SK-N-SH (cell line): ENCODE data around the gene VWF. TPM values are rescaled to one million over a fixed set of nuclear protein-coding genes. Genes with fewer than 3 reads are reported as not detected.

Experiments used
- CTCF ChIA-PET: fragments of 300-600, 350-600 bp; formaldehyde crosslinking; extraction: SDS; loops from one replicate; lab custom pipeline; 2021; lab: Yijun Ruan, JAX
- POLR2A ChIA-PET: fragments of 350-600 bp; sonication (Branson Sonifier 250); formaldehyde crosslinking; extraction: SDS; loops from one replicate; lab custom pipeline; 2020; ENCODE audit warnings: antibody characterized with exemption, inconsistent platforms; lab: Yijun Ruan, JAX
- DNase-seq: peaks from one replicate; pipeline ENCODE4 v3.0.0; 2012
- H2AFZ ChIP-seq: fragments of 200-600 bp; sonication (generic); 2 replicates; pipeline ENCODE4 v1.8.1; 2016; ENCODE audit warnings: antibody characterized with exemption, mild to moderate bottlenecking, low read depth
- H3F3A ChIP-seq: fragments of 200-600 bp; sonication (generic); replicated peaks from 2 replicates; pipeline ENCODE3; 2016; ENCODE audit warnings: antibody characterized with exemption, mild to moderate bottlenecking; ENCODE audit not compliant: insufficient read depth
- H3K27ac ChIP-seq, 2 experiments: fragments of 200-500 bp in 1 of 2; fragments of 200-600 bp in 1 of 2; sonication (Bioruptor generic) in 1 of 2; sonication (generic), shearing (Covaris generic) in 1 of 2; 2 replicates each; pipeline versions ENCODE4 v1.5.1 to v1.6.1; 2014 to 2016; ENCODE audit warnings: low read depth in 2 of 2, inconsistent platforms in 1 of 2, low read length in 1 of 2, mild to moderate bottlenecking in 1 of 2, mixed read lengths in 1 of 2
- H3K27me3 ChIP-seq: fragments of 200-600 bp; sonication (generic), shearing (Covaris generic); 2 replicates; pipeline ENCODE4 v1.6.1; 2016; ENCODE audit warnings: mixed run types; ENCODE audit not compliant: insufficient read depth
- H3K36me3 ChIP-seq, 2 experiments: fragments of 200-500 bp in 1 of 2; fragments of 200-600 bp in 1 of 2; sonication (Bioruptor generic) in 1 of 2; sonication (generic) in 1 of 2; replicated peaks in 1 of 2; 2 replicates each; pipeline versions ENCODE3 to v1.5.1; 2014 to 2016; ENCODE audit warnings: low read length in 1 of 2, mild to moderate bottlenecking in 1 of 2; ENCODE audit not compliant: insufficient read depth in 2 of 2, control insufficient read depth in 1 of 2
- H3K4me1 ChIP-seq, 2 experiments: fragments of 200-500 bp in 1 of 2; fragments of 200-600 bp in 1 of 2; sonication (Bioruptor generic) in 1 of 2; sonication (generic), shearing (Covaris generic) in 1 of 2; 2 replicates each; pipeline versions ENCODE4 v1.5.1 to v1.6.1; 2014 to 2016; ENCODE audit warnings: low read depth in 1 of 2, low read length in 1 of 2, mixed run types in 1 of 2; ENCODE audit not compliant: insufficient read depth in 2 of 2, control insufficient read depth in 1 of 2
- H3K4me2 ChIP-seq: fragments of 200-600 bp; sonication (generic), shearing (Covaris generic); 2 replicates; pipeline ENCODE4 v1.6.1; 2017; ENCODE audit warnings: mixed run types
- H3K4me3 ChIP-seq, 2 experiments: fragments of 200-500 bp in 1 of 2; fragments of 200-600 bp in 1 of 2; sonication (Bioruptor generic) in 1 of 2; sonication (generic), shearing (Covaris generic) in 1 of 2; 2 replicates each; pipeline versions ENCODE4 v1.5.1 to v1.8.1; 2014 to 2016; ENCODE audit warnings: low read depth in 2 of 2, inconsistent platforms in 1 of 2, low read length in 1 of 2, mild to moderate bottlenecking in 1 of 2, mixed read lengths in 1 of 2, moderate library complexity in 1 of 2
- H3K79me2 ChIP-seq: fragments of 200-600 bp; sonication (generic); 2 replicates; pipeline ENCODE4 v1.8.1; 2017; ENCODE audit warnings: mild to moderate bottlenecking; ENCODE audit not compliant: insufficient read depth
- H3K9ac ChIP-seq: fragments of 200-600 bp; sonication (generic); 2 replicates; pipeline ENCODE4 v1.6.1; 2017; ENCODE audit warnings: mixed run types
- H3K9me2 ChIP-seq: fragments of 200-600 bp; sonication (generic); 2 replicates; pipeline ENCODE4 v1.6.1; 2017; ENCODE audit warnings: mixed run types
- H3K9me3 ChIP-seq: fragments of 200-600 bp; sonication (generic); 2 replicates; pipeline ENCODE4 v1.6.1; 2017; ENCODE audit warnings: mixed run types, mild to moderate bottlenecking, moderate library complexity
- H4K20me1 ChIP-seq: fragments of 200-600 bp; sonication (generic); 2 replicates; pipeline ENCODE4 v1.6.1; 2017; ENCODE audit warnings: mild to moderate bottlenecking, mixed run types; ENCODE audit not compliant: insufficient read depth
- CTCF ChIP-seq: fragments of 200-600 bp; sonication (generic); IDR thresholded peaks from 2 replicates; pipeline ENCODE4 v1.6.1; 2017; ENCODE audit warnings: antibody characterized with exemption, mild to moderate bottlenecking, moderate library complexity
- EP300 ChIP-seq, 2 experiments: IDR thresholded peaks; 2 replicates each; pipeline versions ENCODE4 v1.4.0 to v1.6.1; 2012; ENCODE audit warnings: borderline replicate concordance in 1 of 2, low read depth in 1 of 2, low read length in 1 of 2
- EZH2phosphoT487 ChIP-seq: fragments of 200-600 bp; sonication (generic); IDR thresholded peaks from 2 replicates; pipeline ENCODE4 v1.6.1; 2017; ENCODE audit warnings: low read depth, mixed run types, mild to moderate bottlenecking, antibody characterized with exemption, moderate library complexity, borderline replicate concordance
- FOSL2 ChIP-seq: IDR thresholded peaks from 2 replicates; pipeline ENCODE4 v1.4.0; 2012; ENCODE audit warnings: low read depth, mild to moderate bottlenecking, moderate library complexity, borderline replicate concordance
- FOXJ3 ChIP-seq: sonication (generic); formaldehyde crosslinking; IDR thresholded peaks from 2 replicates; pipeline ENCODE4 v1.5.1; 2020; ENCODE audit warnings: mild to moderate bottlenecking, missing genetic modification reagents
- FOXM1 ChIP-seq: IDR thresholded peaks from 2 replicates; pipeline ENCODE4 v1.4.0; 2012; ENCODE audit warnings: low read depth, mild to moderate bottlenecking
- JUND ChIP-seq: IDR thresholded peaks from 2 replicates; pipeline ENCODE4 v1.4.0; 2012
- MAX ChIP-seq: IDR thresholded peaks from 2 replicates; pipeline ENCODE4 v1.4.0; 2012; ENCODE audit warnings: low read depth
- MEF2A ChIP-seq: IDR thresholded peaks from 2 replicates; pipeline ENCODE4 v1.4.0; 2012; ENCODE audit warnings: low read depth, borderline replicate concordance
- MXI1 ChIP-seq: IDR thresholded peaks from 2 replicates; pipeline ENCODE4 v1.6.1; 2012; ENCODE audit warnings: mild to moderate bottlenecking, low read depth, low read length, improper control_type of control experiment
- RAD21 ChIP-seq: IDR thresholded peaks from 2 replicates; pipeline ENCODE4 v1.6.1; 2012; ENCODE audit warnings: mild to moderate bottlenecking, low read length
- RCOR1 ChIP-seq: fragments of 150-350 bp; IDR thresholded peaks from 2 replicates; pipeline ENCODE4 v1.6.1; 2017; ENCODE audit warnings: antibody characterized with exemption, low read length
- SMC3 ChIP-seq: IDR thresholded peaks from 2 replicates; pipeline ENCODE4 v1.6.1; 2012; ENCODE audit warnings: low read depth, low read length, improper control_type of control experiment
- TCF12 ChIP-seq: IDR thresholded peaks from 2 replicates; pipeline ENCODE4 v1.4.0; 2012
- USF1 ChIP-seq: IDR thresholded peaks from 2 replicates; pipeline ENCODE4 v1.4.0; 2012; ENCODE audit warnings: low read depth, borderline replicate concordance
- WGBS: methylation state at CpG from one replicate; pipeline ENCODE4 v1.1.6; 2017; ENCODE audit warnings: low lambda C conversion rate; 5-methylcytosine and 5-hydroxymethylcytosine counted together
- polyA plus RNA-seq, 3 experiments: library from polyadenylated mRNA; depleted of rRNA; stranded (reverse); fragments of >200 nt; gene quantifications; 2 replicates each; pipeline ENCODE4 v1.2.3, GENCODE V29; 2012

VWF gene
- polyA plus RNA-seq, 1 of the 3 experiments (the other 2 are of a cell fraction): 0.12 TPM

GRCh38 chr12:6038160-6038559, 86.3 kb downstream of the VWF start:
- POLR2A ChIA-PET: no interaction called here
- Histone ChIP-seq H3K27ac (no peak overlapping the region), H3K9me2 (no peaks in the 10 kb centered on the region), H3K4me3 (peak overlapping the region in 1 of 2 experiments; percentile 53; a peak in 1 of 4 replicates), H3K4me1 (peaks cover 0 to 5% of the 10 kb centered on the region in 2 experiments; a peak in 1 of 4 replicates), H3K36me3 (no peaks in the 10 kb centered on the region), H3K9me3 (no peaks in the 10 kb centered on the region), H4K20me1 (no peaks in the 10 kb centered on the region), H3K4me2 (no peak overlapping the region), H3K79me2 (no peaks in the 10 kb centered on the region), H2AFZ (no peak overlapping the region), H3F3A (no peaks in the 10 kb centered on the region), H3K27me3 (no peaks in the 10 kb centered on the region), H3K9ac (no peak overlapping the region)
- peak; percentile 60 for DNase-seq
- TF ChIP-seq JUND (no peak), EP300 (IDR thresholded peaks at IDR 0.05; ENCODE audit: borderline replicate concordance in 1 of 2, low read depth in 1 of 2, low read length in 1 of 2) (no peak), FOXM1 (no peak), SMC3 (peak; percentile 72), CTCF (peak; percentile 62), TCF12 (no peak), MEF2A (no peak), EZH2phosphoT487 (no peak), RCOR1 (no peak), RAD21 (peak; percentile 45), USF1 (no peak)
- 50% methylated on average over 2 of the region's 8 CpGs for WGBS
- CTCF ChIA-PET: interaction anchor here (0.6 to 15.2 kb wide), 26 partner anchors 10 to 427 kb away, joined by 3 to 334 read pairs (median 4); no protein-coding TSS in a partner anchor

- POLR2A ChIA-PET: no interaction called here
- H3F3A ChIP-seq: no peaks in the 10 kb centered on the region
- H3K36me3 ChIP-seq: no peaks in the 10 kb centered on the region
- no peak overlapping the region for H3K4me2 ChIP-seq
- H3K27ac ChIP-seq: no peak overlapping the region
- CTCF ChIA-PET: interaction anchor here (0.6 to 15.2 kb wide), 21 partner anchors 10 to 337 kb away, joined by 3 to 334 read pairs (median 4); no protein-coding TSS in a partner anchor
- no peak overlapping the region for H2AFZ ChIP-seq
- no peak overlapping the region for H3K9ac ChIP-seq
- no peak for DNase-seq
- H3K4me3 ChIP-seq: no peak overlapping the region
- no peaks in the 10 kb centered on the region for H3K9me3 ChIP-seq
- no peaks in the 10 kb centered on the region for H3K27me3 ChIP-seq
- peaks cover 0 to 4% of the 10 kb centered on the region in 2 experiments; a peak in 1 of 4 replicates for H3K4me1 ChIP-seq
- H3K79me2 ChIP-seq: no peaks in the 10 kb centered on the region
- no peaks in the 10 kb centered on the region for H4K20me1 ChIP-seq
- no peaks in the 10 kb centered on the region for H3K9me2 ChIP-seq
- WGBS: 73% methylated on average over 8 of the region's 9 CpGs
- TF ChIP-seq FOXJ3 (CRISPR knock-in tag): no peak
- TF ChIP-seq MXI1: no peak
- no peak for TF ChIP-seq JUND
- TF ChIP-seq RAD21: no peak
- no peak for TF ChIP-seq MAX
- no peak for TF ChIP-seq MEF2A
- TF ChIP-seq RCOR1: no peak
- TF ChIP-seq FOSL2: no peak
Observed at GRCh38 chr12:6037459-6037858, 87.0 kb downstream of the VWF start.
